ENCODE measurements around the gene RND1. TPM values are rescaled to one million over a fixed set of nuclear protein-coding genes. Genes with fewer than 3 reads are reported as not detected.

RND1 gene
- total and polyA plus RNA-seq, 2 of the 13 experiments (the other 11 are each of a cell fraction or from before 2014, with no cell fraction given): 1.8 to 1.9 TPM

GRCh38 chr12:48907245-48907644 is 41.6 kb upstream of the RND1 start (continued):
- TF ChIP-seq RERE (CRISPR knock-in tag; IDR thresholded peaks at IDR 0.05; ENCODE audit: low read depth): no peak
- no peak for TF ChIP-seq NFIC (IDR thresholded peaks at IDR 0.05; ENCODE audit: low read length)
- TF ChIP-seq MIXL1 (CRISPR knock-in tag; IDR thresholded peaks at IDR 0.05): 0 out of 2 replicates have a peak, but pooled peaks have one; percentile 44
- TF ChIP-seq CBX1 (IDR thresholded peaks at IDR 0.05; ENCODE audit: low read depth): no peak
- no peak for TF ChIP-seq ZNF550 (CRISPR knock-in tag; IDR thresholded peaks at IDR 0.05; ENCODE audit: borderline replicate concordance)
- no peak for TF ChIP-seq ZNF720 (CRISPR knock-in tag; IDR thresholded peaks at IDR 0.05)
- TF ChIP-seq PPARG (CRISPR knock-in tag; conservative IDR thresholded peaks at IDR 0.05): peak; percentile 65
- no peak for TF ChIP-seq EZH2 (conservative IDR thresholded peaks at IDR 0.05; ENCODE audit: low read depth, low read length)
- TF ChIP-seq RXRB (CRISPR knock-in tag; IDR thresholded peaks at IDR 0.05; ENCODE audit: borderline replicate concordance): peak; percentile 56; the same call in 1 of the 2 replicates
- peak; percentile 57 for TF ChIP-seq GFI1 (CRISPR knock-in tag; IDR thresholded peaks at IDR 0.05; ENCODE audit: borderline replicate concordance)
- no peak for TF ChIP-seq CENPT (CRISPR knock-in tag; IDR thresholded peaks at IDR 0.05; ENCODE audit: low read depth)
- no peak for TF ChIP-seq SRSF4 (IDR thresholded peaks at IDR 0.05; ENCODE audit: low read depth, low read length, poor library complexity, severe bottlenecking)
- TF ChIP-seq SCMH1 (CRISPR knock-in tag; IDR thresholded peaks at IDR 0.05; ENCODE audit: borderline replicate concordance): no peak
- no peak for TF ChIP-seq ZNF362 (CRISPR knock-in tag; IDR thresholded peaks at IDR 0.05; ENCODE audit: borderline replicate concordance)
- peak in 1 of 2 experiments; percentile 30; a peak in 1 of 4 replicates for TF ChIP-seq EP300 (IDR thresholded peaks at IDR 0.05; ENCODE audit: low read depth in 2 of 2, low read length in 2 of 2)
- TF ChIP-seq EP300 (CRISPR knock-in tag; IDR thresholded peaks at IDR 0.05; ENCODE audit: borderline replicate concordance): no peak
- no peak for TF ChIP-seq IRX3 (CRISPR knock-in tag; IDR thresholded peaks at IDR 0.05; ENCODE audit: borderline replicate concordance, low read depth)
- TF ChIP-seq MIER3 (CRISPR knock-in tag; IDR thresholded peaks at IDR 0.05; ENCODE audit: borderline replicate concordance): peak; percentile 24; the same call in 1 of the 2 replicates
- no peak for TF ChIP-seq ZNF7 (CRISPR knock-in tag; IDR thresholded peaks at IDR 0.05)
- TF ChIP-seq ZBTB25 (CRISPR knock-in tag; IDR thresholded peaks at IDR 0.05): no peak

Measured in HepG2 (cell line).